Dermis microvascular lymphatic vessel endothelial cell (primary cell): ENCODE data around the gene TIMM17A. TPM values are rescaled to one million over a fixed set of nuclear protein-coding genes. Genes with fewer than 3 reads are reported as not detected.
"Not testable (repeated sequence)": the region's sequence is repeated elsewhere in the genome, so short reads cannot be mapped to it uniquely, and the experiment has no call there.

Experiments used
- DNase-seq, 2 donors: peaks; one replicate each; pipeline versions ENCODE4 v3.0.0 to v3.0.0-alpha.2; 2010; ENCODE audit warnings: low read depth in 2 of 2
- total RNA-seq: library from RNA; depleted of rRNA; stranded (reverse); fragments of >200 nt; gene quantifications from 2 replicates; pipeline ENCODE4 v1.2.1, GENCODE V29; 2014

Gene TIMM17A
- total RNA-seq, 1 donor from 2014 or later, result 57.9 TPM

DNA sequence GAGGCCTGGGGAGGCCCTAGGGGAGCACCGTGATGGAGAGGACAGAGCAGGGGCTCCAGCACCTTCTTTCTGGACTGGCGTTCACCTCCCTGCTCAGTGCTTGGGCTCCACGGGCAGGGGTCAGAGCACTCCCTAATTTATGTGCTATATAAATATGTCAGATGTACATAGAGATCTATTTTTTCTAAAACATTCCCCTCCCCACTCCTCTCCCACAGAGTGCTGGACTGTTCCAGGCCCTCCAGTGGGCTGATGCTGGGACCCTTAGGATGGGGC lies 60.3 kb downstream of the TIMM17A start:
- DNase-seq, result no peak

DNA sequence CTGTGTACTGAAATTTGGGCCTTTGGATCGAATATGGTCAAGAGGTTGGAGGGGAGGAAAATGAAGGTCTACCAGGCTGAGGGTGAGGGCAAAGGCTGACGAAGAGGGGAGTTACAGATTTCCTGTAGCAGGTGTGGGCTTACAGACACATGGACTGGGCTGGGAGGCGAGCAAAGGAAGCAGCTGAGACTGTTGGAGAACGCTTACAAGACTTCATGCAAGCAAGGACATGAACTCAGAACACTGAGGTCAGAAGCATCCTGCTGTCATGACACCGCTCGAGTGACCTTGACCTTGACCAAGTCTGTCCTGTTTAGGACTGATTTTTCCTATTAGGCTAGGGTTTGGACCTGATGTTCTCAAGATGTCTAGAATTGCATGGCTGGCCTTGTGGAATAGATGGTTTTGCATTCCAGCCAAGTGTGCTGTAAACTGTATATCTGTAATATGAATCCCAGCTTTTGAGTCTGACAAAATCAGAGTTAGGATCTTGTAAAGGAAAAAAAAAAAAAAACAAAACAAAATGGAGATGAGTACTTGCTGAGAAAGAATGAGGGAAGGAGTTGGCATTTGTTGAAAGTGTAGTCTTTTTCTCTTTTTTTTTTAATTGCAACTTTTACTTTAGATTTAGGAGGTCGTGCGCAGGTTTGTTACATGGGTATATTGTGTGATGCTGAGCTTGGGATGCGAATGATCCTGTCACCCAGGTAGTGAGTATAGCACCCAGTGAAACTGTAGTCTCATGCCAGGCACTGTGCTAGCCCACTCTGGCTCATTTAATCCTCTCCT lies 60.9 kb downstream of the TIMM17A start:
- no peak for DNase-seq

DNA sequence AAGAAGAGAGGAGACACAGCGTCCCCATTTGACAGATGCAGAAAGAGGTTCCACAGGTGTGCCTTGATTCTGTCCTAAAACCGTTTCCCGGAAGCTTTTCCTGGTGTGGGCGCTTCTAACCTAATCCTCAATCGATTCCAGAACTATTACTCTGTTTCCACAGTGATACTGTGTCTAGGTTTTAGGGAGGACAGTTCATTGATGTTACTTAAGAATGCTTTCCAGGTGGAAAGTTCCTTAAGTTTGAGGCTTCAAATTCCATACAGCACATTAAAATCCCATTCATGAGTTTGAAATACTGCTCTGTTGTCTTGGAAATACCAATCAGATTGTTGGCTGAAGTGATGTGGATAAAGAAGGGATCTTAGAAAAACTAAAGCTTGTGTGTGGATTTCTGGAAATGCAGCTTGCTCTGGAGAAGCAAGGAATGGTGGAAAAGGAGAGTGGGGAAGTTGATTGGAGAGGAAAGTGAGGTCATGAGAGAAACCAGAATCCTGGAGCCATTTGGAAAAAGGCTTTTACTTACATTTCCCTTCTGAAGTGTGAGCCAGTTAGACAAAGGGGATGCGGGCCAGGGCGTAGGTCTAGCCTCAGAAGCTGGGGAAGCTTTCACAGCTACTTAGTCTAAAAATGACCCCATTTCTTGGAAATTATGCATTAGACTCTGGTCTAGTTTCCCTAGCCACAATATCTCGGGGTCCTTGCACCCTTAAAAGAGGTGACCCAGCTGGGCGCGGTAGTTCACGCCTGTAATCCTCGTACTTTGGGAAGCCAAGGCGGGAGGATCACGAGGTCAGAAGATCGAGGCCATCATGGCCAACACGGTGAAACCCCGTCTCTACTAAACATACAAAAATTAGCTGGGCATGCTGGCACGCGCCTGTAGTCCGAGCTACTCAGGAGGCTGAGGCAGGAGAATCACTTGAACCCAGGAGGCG lies 61.8 kb downstream of the TIMM17A start:
- DNase-seq, result no peak

DNA sequence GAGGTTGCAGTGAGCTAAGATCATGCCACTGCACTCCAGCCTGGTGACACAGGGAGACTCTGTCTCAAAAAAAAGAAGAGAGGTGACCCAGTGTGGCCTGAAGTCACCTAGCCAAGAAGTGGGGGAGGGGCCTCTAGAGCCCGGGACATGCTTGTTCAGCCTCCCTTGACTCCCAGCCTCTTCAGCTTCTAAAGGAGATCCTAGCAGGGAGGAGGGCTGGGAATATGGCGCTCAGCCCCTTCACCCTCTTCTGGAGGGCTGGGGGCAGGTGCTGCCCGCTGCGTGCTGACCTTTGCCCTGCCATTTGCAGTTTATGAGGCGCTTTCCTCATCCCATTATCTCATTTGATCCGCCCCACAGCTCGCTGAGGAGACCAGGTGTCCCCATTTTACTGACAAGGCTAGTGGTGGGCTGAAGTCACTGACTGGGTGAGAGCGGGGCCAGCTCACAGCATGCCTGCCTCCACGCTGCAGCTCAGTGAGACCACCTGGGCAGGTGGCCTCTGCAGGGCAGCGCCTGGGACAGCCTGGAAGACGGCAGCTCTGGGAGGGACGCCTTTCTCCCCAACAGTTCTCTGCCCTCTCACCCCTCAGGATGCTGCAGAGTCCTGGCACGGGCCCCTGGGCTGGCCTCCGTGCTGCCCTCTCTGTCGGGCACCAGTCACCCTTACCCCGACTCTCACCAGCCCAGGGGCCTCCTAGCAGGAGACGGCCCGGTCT lies 62.6 kb downstream of the TIMM17A start:
- no peak for DNase-seq

DNA sequence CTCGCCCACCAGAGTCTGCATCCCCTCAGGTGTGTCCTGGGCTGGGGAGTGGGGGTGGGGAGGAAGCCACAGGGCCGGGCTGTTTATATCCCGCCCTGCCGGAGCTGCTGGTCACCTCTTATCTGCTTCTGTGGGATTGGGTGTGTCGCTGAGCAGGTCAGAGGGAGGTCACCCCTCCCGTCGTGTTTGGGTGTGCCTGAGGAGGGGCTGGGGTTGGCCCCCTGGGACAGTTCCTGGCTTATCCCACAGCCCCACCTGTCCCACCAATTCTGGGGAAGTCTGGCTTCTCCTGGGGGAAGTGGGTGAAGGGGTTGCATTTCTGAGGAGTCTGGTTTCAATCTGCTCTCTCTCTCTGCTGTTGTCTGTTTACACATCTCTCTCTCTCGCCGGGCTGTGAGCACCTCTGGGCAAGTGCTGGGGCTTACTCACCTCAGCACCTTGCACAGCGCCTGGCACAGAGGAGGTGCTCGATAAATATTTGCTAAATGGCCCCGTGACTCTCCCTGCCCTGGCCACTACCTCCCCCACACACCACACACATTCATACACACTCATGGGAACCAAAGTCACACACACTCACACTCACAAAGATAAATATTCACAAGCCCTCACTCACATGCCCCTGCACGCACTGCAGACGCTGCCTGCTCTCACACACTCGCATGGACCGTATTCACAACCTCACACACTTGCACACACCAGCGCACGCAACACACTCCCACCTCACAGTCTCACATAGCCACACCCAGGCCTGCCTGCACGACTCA lies 63.3 kb downstream of the TIMM17A start:
- DNase-seq, result no peak

DNA sequence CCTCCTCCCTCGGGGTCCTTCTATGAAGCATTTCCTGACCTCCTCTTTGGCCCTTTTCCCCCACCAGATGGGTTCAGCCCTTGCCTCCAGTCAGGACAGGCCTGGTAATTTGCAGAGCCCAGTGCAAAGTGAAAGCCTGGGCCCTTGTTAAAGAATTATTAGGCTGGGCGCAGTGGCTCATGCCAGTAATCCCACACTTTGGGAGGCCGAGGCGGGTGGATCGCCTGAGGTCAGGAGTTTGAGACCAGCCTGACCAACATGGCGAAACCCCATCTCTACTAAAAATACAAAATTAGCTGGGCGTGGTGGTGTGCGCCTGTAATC lies 63.9 kb downstream of the TIMM17A start:
- DNase-seq, result not testable (repeated sequence)

Other genes starting within 250 kb of the TIMM17A start
- 19.3 and 19.6 TPM in 2 replicates for gene IPO9, start 126.3 kb upstream of the TIMM17A start, total RNA-seq
- gene SHISA4, start 66.6 kb upstream of the TIMM17A start, total RNA-seq, result 6.2 and 12.1 TPM in 2 replicates
- gene LMOD1, start 9.0 kb upstream of the TIMM17A start, total RNA-seq, result under 0.01 TPM in 1 of 2 replicates, not detected in the other
- gene RNPEP, start 27.1 kb downstream of the TIMM17A start, total RNA-seq, result 37.7 and 41.8 TPM in 2 replicates
- under 0.01 and 0.13 TPM in 2 replicates for gene ELF3, start 55.1 kb downstream of the TIMM17A start, total RNA-seq
- gene GPR37L1, start 167.4 kb downstream of the TIMM17A start, total RNA-seq, result not detected in 2 replicates
- gene ARL8A, start 189.2 kb downstream of the TIMM17A start, total RNA-seq, result 16.8 and 31.4 TPM in 2 replicates
- 0.13 TPM in 2 replicates for gene PTPN7, start 205.1 kb downstream of the TIMM17A start, total RNA-seq
- not detected in 2 replicates for gene LGR6, start 238.3 kb downstream of the TIMM17A start, total RNA-seq